Measurements from ENCODE around the gene KLK1.
"Not testable (repeated sequence)": the region's sequence is repeated elsewhere in the genome, so short reads cannot be mapped to it uniquely, and the experiment has no call there.

The KLK1 gene

DNA sequence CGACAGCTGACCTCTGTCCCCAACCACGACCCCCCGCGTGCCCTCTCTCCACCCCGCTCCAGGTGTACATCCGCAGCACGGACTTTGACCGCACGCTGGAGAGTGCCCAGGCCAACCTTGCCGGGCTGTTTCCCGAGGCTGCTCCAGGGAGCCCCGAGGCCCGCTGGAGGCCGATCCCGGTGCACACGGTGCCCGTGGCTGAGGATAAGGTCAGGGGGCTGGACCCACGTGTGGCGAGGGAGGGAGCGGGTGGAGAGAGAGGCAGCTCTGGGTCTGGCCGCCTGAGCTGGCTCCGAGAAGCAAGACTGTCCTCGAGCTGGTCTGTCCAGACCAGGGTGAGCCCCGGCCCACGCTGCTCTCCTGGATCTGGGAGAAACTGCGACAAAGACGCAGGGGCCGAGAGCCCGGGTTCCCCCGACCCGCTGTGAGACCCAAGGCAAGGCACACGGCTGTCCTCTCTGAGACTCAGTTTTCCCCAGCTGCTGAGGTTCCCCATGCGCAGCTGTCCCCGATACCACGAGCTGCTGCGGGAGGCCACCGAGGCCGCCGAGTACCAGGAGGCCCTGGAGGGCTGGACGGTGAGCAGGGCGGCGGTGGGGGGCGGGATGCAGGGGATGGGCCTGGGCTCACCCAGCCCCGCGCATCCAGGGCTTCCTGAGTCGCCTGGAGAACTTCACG, 31.9 kb downstream of the KLK1 start:
- DNase-seq = no peak

GRCh38 chr19:50790922-50791467, 32.6 kb downstream of the KLK1 start:
- no peak for DNase-seq

DNA sequence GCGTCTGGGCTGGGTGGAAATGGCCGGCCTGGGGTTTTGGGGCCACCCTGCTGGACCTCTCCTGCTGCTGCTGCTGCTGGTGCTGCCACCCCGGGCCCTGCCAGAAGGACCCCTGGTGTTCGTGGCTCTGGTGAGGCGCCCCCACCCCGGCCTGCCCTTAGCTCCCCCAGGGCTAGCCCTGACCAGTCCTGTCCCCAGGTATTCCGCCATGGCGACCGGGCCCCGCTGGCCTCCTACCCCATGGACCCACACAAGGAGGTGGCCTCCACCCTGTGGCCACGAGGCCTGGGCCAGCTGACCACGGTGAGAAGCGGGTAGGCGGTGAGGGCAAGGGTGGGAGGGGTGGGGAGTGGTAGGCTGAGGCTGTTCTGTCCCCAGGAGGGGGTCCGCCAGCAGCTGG, 33.2 kb downstream of the KLK1 start, which contains the start of gene ACP4:
Gene ACP4, plus strand, starts transcription at position 20 of the 400 bp plus-strand sequence. Its CDS starts 0 bp downstream, at position 20.
- no peak for DNase-seq

DNA sequence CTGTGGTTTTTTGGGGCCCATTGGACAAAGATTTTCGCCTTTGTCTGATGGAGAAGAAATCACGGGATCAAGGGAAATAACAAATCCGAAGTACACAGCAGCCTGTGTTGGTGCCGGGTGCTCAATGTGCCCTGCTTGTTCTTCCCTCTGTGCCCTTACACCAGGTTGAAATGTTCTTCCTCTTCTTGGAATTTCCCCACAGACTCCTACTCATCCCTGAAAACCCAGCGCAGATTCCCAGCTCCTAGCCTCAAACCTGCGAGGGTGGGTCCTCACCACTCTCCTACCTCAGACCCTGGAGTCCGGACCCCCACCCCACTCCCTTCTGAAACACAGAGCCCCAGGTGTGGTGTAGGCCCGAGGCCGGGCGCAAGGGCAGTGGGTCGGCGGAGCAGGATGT, 38.3 kb downstream of the KLK1 start:
- no peak for DNase-seq

DNA sequence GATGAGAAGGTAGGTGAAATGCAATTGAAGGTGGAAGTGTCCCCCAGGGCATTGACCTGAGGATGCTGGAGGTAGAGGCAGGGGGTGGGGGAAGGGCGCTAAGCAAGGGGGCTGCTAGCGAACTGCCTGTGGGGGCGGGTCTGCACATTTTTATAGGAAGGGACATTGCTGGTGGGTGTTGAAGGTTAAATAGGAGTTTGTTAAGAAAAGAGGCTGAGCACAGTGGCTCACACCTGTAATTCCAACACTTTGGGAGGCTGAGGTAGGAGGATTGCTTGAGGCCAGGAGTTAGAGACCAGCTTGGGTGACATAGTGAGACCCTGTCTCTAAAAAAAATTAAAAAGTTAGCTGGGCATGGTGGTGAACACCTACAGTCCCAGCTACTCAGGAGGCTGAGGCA, 38.9 kb downstream of the KLK1 start:
- DNase-seq = no peak

GRCh38 chr19:50783848-50784152, 39.8 kb downstream of the KLK1 start:
- not testable (repeated sequence) for DNase-seq

DNA sequence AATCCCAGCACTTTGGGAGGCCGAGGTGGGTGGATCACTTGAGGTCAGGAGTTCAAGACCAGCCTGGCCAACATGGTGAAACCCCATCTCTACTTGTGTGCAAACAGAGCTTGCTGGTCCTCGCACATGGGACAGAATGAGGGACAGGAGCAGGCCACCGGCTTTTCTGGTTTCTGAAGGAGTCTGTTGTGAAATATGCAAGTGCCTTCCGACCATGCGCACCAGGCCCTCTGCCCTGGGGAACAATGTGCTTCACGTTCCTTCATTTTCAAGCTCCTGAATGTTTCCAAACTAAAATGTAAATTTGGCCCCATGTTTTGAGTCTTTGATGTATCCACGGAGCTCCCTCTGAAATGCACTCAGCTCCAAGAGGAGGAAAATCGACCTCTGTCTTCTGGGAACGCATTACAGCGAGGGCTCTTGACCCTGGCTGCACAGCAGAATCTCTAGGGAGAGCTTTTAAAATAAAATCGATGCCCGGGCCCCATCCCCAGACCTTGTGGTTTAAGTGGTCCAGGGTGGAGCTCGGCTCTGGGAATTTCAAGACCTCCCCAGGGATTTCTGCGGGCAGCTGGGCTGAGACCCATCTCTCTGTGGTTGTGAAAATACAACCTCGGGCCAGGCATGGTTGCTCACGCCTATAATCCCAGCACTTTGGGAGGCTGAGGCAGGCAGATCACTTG, 42.7 kb downstream of the KLK1 start:
- DNase-seq = no peak

DNA sequence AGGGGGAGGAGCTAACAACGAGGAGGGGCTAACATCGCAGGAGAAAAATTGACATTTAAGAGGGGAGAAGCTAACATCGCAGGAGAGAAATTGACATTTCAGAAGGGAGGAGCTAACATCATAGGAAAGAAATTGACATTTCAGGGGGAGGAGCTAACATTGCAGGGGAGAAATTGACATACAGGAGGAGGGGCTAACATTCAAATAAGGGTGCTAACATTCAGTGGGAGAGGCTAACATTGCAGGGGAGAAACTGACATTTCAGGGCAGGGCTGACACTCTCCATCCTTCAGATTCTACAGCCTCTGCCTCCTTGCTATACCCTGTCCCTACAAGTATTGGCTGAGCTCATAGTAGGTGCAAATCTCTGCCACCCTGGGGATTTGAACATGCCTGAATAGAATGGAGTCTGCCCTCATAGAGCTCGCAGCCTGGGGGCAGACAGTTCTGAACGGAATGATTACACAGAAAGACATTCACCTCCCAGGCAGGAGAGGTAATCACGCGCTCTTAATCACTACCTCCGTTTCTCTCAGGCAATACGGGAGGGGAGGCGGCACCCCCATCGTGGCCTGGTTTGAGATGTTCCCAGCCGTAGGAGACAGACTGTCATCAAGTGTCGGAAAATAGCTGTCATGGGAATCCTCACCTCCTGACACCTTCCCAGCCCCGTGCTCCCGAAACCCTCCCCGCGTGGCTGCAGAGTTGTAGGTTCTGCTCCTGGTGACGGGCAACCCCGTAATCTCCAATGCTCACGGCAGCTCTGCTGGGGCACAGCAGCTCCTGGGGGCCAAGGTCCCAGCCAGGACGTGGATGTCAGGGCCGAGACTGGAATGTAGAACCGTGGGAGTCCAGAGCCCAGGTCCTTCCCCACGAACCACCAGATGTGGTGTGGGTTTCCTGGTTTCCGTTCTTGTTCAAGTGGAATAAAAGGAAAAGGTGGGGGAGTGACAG, 43.8 kb downstream of the KLK1 start:
- no peak for DNase-seq

DNA sequence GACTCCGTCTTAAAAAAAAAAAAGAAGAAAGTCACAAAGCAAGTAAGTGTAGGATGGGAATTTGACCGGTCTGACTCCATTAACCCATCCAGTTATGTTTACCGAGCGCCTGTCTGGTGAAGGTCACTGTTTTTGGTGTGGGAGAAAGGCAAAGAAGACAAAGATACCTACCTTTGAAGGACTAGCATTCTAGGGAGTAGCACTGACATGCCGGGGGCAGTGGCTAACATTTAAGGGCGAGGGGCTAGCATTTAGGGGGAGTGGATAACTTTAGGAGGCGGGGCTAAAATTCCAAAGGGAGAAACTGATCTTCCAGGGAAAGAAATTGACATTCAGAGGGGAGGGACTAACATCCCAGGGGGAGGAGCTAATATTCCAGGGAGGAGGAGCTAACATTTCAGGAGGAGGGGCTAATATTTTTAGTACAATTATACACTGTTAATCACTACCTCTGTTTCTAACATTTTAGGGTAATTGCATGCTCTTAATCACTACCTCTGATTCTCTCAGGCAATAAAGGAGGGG, 44.6 kb downstream of the KLK1 start:
- no peak for DNase-seq

DNA sequence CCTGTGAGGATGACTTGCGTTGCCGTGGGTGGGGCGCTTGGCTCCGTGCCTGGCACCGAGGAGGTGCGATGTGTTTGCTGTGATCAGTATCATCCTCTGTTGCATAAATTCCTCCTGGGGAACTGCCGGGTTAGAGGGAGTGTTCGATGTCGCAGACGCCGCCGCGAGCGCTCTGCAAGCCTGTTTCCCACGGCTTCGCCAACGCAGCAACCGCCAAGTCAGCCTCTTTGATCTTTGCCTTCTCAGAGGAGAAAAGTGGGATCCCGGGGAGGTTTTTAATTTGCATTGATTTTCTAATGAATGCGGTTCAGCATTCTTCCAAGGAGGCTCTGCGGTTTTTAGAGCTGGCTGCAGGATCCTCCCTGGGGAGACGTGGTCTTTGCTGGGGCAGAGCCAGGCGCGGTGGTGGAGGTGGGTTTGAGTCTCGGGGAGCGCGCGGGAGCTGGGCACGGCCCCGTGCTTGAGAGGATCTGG, 45.7 kb downstream of the KLK1 start:
- peak; percentile 25 for DNase-seq

DNA sequence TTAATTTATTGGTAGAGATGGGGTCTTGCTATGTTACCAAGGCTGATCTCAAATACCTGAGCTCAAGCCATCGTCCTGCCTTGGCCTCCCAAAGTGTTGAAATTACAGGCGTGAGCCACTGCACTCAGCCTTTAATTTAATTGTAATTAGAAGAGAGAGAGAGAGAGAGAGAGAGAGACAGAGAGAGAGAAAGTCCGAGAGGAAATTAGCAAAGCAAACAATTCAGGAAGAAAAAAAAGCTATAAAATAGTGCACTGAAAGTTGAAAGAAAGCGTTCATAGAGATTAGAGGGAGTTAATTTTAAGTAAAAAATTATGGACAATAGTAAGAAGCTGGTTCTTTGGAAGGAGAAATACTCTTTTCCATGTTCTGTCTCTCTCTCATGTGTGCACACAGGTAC, 46.3 kb downstream of the KLK1 start:
- no peak for DNase-seq

DNA sequence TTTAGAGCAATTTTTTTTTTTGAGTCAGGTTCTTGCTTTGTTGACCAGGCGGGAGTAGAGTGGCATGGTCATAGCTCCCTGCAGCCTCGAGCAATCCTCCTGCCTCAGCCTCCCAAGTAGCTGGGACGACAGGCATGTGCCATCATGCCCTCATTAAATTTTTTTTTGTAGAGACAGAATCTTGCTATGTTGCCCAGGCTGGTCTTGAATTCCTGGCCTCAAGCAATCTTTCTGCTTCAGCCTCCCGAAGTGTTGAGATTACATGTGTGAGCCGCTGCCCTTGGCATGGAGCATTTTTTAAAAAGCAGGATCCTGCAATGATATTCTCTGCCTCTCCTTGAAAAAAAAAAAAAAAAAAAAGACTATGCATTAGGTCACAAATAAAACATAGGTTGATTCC, 47.5 kb downstream of the KLK1 start:
- no peak for DNase-seq

DNA sequence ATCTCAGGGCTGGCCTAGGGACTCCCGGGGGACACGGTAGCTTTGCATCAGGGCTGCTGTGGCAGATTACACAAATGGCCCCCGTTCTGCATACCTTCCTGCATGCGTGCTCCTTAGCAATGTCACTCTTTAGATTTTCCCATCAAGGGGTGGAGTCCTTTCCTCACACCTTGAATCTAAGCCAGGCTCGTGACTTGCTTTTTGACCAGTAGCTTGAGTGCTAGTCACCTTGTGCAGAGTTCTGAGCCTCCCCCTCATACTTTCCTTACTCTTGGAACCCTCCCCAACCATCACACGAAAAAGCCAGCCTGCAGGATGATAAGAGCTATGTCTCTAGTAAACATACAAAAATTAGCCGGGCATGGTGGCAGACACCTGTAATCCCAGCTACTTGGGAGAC, 50.1 kb downstream of the KLK1 start:
- not testable (repeated sequence) for DNase-seq

DNA sequence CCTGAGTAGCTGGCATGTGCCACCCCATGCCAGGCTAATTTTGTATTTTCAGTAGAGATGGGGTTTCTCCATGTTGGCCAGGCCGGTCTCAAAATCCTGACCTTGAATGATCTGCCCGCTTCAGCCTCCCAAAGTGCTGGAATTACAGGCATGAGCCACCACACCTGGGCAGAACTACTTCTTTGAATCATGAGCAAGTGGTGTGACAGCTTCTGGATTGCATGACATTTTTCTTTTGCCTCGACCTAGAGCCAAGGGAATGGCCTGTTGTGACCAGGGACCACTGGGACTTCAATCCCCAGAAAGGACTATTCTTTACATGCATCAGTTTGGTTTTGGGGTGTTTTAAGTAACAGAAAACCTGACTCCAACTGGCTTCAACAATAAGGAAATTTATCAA, 50.7 kb downstream of the KLK1 start:
- not testable (repeated sequence) for DNase-seq

DNA sequence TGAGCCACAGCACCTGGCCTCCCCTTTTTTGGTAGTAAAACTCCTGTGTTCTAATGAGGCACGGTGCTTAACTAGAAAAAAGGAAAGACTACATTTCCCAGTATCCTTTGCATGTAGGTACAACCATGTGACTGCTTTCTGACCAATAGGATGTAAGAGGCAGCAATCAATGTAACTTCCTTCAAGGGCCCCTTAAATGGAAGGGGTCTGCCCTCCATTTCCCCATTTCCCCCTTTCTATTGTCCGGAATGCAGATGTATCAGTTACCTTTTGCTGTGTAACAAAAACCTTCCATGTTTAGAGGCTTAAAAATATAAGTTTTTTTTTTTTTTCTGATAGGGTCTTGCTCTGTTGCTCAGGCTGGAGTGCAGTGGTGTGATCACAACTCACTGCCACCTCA, 51.1 kb downstream of the KLK1 start:
- peak; percentile 9 for DNase-seq

GRCh38 chr19:50770888-50771287, 52.7 kb downstream of the KLK1 start:
- DNase-seq = no peak

- DNase-seq = not testable (repeated sequence)
These were observed 53.4 kb downstream of the KLK1 start, which contains the start of gene GPR32 for GRCh38 chr19:50770164-50770563. TSS of gene GPR32 (plus strand) at chr19:50770464. CDS start at chr19:50770601, 137 bp downstream.

Data from suppressor macrophage treated with lipopolysaccharide for 4 hours (primary cell).